Stimulated activated CD4-positive, alpha-beta T cell treated with anti-CD3 and anti-CD28 coated beads, Interleukin-1b, Interleukin-23, amount 100 ng/mL, for 24 hours (primary cell): Measurements from ENCODE around the gene DNM3.

Experiments used
- DNase-seq, 4 experiments: peaks; one replicate each; pipeline ENCODE4 v3.0.0-alpha.2; 2020; ENCODE audit warnings: low read depth in 4 of 4, low spot score in 1 of 4

The DNM3 gene

GRCh38 chr1:172089768-172090510 lies 248.6 kb downstream of the DNM3 start:
- DNase-seq, result peak; percentile 5 to 35 (median 28)

DNA sequence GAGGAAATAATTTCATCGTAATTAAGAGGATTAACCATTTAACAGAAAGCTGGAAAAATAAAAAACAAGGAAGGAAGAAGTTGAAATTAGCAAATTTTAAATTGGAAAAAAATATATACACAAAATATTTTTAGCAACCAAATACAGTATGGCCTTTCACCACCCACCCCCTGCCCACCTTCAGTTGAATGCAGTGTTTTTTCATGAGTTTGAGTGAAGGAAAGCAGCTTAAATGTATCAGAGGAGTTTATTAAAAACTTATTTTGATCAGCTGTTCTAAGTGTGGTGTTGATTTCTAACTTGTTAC lies 249.2 kb downstream of the DNM3 start:
- DNase-seq, result no peak

- no peak for DNase-seq
Observed at GRCh38 chr1:172095846-172096245, 254.5 kb downstream of the DNM3 start.

- DNase-seq, result no peak
Observed at GRCh38 chr1:172105230-172105629, 263.9 kb downstream of the DNM3 start.

- DNase-seq, result no peak
Observed at GRCh38 chr1:172107316-172107975, 266.1 kb downstream of the DNM3 start.

- no peak for DNase-seq
Observed at GRCh38 chr1:172108161-172108893, 267.0 kb downstream of the DNM3 start.

DNA sequence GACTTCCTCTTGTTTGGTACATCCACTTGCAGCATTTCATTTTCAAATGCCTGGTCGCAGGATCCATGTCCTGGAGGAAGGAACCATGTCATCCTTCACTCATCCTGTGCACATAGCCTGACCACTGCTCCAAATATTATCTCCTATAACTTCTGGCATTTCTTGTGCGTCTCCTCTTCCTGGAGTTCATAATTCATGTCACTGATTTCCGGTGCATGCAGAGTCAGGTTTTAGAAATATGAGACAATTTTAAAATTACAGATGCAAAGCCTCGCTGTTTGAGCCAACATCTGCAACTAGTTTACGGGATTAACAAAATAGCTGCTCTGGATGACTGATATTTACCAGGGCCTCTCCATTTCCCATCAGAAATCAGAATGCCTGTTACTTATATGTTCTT lies 268.1 kb downstream of the DNM3 start:
- DNase-seq, result no peak

GRCh38 chr1:172112576-172112975 lies 271.3 kb downstream of the DNM3 start:
- no peak for DNase-seq

GRCh38 chr1:172117800-172118199 lies 276.5 kb downstream of the DNM3 start:
- no peak for DNase-seq

GRCh38 chr1:172118618-172119017 lies 277.3 kb downstream of the DNM3 start:
- DNase-seq, result no peak

- no peak for DNase-seq
Observed at GRCh38 chr1:172119184-172119583, 277.9 kb downstream of the DNM3 start.

DNA sequence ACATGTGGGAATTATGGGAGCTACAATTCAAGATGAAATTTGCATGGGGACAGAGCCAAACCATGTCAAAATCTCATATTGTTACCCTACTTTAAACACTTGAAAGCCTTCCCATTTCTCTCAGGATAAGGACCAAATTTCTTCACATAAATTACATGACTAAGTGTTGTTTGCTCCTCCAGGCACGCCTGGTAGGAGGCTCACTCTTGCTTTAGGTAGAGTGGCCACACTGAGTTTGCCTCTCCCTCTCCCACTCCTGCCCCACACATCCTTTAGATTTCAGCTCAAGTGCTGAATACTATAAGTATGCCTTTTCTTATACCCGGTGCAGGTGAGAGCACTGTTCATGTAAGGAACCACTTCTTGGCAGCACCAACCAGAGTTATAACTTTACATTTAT lies 279.1 kb downstream of the DNM3 start:
- DNase-seq, result no peak

GRCh38 chr1:172121081-172121717 lies 279.9 kb downstream of the DNM3 start:
- no peak for DNase-seq

DNA sequence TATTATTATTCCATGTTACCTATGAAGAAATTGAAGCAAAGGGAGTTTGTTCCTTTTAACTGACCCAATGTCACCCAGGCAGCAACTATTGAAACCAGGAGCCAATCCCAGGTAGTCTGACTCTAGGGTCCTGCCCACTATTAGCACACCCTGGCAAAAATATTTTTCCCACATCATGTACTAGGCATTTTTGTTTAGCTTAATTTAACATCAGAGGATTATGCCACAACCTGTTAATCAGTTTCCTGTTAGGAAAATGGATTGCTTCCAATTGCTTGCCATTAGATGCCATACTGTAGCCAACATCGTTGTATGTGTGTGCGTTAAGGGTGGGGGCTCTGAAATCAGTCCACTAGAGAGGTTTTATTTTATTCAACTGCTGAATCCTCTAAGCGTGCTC lies 281.1 kb downstream of the DNM3 start:
- DNase-seq, result no peak

DNA sequence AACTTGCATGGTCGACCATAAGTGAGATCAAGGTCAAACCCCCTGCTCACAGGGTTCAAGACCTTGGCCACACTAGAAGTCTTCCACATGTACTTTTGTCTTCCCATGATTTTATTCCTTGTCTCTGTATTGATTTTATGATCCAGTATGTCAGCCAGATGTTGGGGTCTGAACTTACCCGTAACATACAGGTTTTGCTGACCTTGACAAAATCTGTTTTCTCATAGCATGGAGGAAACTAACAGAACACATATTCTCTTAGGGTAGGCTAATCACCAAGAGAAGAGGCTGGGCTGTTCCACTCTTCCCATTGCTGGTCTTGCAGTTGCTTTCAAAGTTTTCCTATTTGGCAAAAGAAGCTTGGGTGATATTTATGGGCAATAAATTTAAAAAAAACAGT lies 284.0 kb downstream of the DNM3 start:
- no peak for DNase-seq

DNA sequence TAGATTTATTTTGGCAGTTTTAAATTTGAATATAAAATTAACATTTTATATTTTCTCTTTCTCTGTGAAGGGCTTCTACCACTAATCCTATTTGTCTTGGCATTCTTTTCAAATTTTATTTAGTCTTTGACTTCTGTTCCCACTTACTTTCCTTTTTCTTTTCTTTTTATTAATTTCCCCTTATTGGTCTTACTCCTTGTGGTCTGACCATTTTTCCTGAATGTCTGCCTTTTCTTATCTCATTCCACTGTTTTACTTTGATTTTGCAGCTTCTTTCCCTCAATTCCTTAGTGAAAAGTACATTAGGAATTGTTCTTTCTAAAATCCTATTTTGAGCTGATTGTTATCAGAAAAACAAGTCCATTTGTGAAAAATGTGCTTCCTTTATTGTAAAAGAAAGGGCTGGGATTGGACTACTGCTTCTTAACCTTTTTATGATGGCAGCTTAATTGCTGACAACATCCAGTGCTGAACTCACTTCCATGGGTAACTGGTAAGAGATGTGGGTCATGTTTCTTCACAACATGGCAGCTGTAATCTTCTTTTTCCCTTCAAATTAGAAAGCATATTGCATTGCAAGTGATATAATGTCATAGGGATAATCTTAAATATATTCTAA lies 284.6 kb downstream of the DNM3 start:
- DNase-seq, result no peak

- no peak for DNase-seq
Observed at GRCh38 chr1:172132836-172133235, 291.5 kb downstream of the DNM3 start.

- no peak for DNase-seq
Observed at GRCh38 chr1:172134087-172134731, 292.9 kb downstream of the DNM3 start.

DNA sequence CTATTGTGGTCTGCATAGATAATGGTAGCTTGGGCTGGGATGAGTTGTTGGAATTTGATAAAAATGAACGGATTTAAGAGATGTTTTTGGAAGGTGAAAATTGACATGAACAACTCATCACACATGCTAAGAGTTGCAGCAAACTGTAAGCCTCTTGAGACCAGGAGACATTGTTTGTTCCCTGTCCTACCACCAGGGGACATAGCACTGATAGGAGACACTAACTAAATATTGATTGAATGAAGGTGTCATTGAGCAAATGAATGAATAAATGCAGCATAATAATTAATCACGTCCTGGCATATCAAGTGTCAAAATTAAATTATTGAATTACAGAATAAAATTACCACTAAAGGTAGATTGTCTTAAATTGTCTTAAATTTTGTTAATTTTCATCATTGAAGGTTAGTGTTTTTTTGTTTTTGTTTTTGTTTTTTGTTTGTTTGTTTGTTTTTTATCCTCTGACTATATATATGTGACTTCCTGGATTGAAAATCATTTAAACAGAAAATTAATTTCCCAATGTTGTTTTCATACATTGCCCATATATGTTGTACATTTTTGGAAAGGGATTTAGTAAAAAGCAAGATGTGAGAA lies 293.9 kb downstream of the DNM3 start:
- DNase-seq, result no peak

- no peak for DNase-seq
Observed at GRCh38 chr1:172135978-172136610, 294.8 kb downstream of the DNM3 start.
